Glomerular endothelial cell (primary cell): ENCODE data around the gene MYH10. TPM values are rescaled to one million over a fixed set of nuclear protein-coding genes. Genes with fewer than 3 reads are reported as not detected.

Experiments
- DNase-seq: peaks from one replicate; pipeline ENCODE4 v3.0.0-alpha.2; 2011; ENCODE audit warnings: low read depth, low spot score; ENCODE audit errors: extremely low read depth
- total RNA-seq: library from RNA; depleted of rRNA; stranded (reverse); fragments of >200 nt; gene quantifications from 2 replicates; pipeline ENCODE4 v1.2.3, GENCODE V29; 2015

The MYH10 gene
- total RNA-seq, 1 donor from 2014 or later = 137 TPM

DNA sequence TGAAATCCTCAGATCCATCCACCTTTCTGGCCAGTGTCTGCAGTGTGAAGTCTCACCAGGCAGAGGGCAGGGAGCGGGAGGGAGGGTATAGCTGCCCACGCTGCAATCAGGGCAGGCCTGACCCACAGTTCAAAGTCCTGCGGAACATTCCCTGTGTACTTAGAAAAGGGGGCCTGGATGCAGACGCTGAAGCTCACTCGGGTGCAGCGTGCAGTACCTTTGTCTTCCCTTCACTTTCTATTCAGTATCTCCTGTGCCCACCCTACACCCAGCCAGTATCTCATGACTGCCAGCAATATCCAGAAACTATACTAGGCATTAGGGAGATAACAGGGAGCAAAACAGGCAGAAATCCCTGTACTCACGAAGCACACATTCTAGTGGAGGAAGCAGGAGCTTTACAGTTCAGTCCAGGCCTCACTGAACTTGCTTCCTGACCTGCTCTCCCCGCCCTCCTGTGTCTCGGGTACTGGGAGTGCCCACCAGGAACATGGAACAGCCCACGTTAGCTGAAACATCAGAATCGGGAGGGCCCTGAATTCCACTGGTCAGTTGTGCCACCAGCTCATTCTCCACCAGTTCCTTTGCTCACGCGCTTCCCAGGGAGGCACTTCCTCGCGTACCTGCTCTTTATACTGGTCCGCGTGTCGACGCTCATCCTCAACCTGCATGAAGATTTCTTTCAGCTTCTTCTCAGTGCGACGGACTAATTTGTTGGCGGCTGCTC is 152.6 kb downstream of the MYH10 start:
- no peak for DNase-seq

DNA sequence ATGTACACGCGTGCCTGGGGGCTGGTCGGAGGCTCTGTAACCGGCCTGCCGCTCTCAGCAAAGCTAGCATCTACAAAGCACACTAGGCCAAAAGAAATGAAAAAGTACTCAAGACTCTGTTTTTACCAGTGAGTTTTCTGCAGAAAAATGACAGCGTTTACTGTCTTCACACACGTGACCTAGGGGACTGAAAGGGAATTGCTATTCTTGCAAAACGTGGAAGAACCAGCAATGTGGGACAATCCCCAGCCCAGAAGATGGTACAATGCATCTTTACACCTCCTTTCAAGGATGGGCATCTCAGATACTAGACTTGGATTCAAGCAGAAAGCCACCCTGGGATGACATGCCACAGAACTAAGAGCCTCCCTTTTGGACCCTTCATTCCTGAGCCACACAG is 153.4 kb downstream of the MYH10 start:
- no peak for DNase-seq

DNA sequence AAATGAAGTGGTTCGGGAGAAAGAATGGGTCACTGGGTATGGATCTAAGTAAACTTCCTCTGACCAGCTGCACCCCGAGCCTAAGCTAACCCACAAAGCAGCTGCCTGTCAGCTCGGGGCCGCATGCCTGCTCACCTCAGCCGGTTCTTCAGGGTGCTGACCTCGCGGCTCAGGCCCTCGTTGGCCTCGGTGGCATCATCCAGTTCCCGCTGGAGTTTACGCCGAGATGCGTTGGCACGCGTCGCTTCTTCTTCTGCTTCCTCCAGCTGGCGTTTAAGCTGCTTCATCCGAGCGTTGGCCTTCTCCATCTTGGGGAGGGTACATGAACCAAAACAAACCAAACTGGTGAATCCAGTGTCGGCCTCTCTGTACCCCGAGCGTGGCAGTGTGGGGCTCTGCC is 153.8 kb downstream of the MYH10 start:
- DNase-seq = no peak

DNA sequence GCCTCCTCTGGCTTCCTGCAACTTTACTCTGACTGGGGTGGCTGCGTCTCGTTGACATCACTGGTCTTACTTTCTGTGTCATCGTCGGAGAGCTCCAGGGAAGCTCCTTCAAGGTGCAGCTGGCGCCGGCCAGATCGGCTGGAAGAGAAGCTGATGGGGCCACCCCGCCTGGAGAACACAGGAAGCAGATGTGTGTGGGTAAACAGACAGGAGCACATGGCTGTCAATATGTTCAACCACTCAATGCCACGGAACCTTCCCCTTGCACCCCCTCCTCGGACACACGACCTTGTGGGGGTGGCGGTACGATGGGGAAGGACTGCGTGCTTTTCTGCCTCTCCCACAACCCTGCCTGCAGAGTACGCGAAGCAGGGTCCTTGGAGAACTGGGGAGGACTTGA is 154.7 kb downstream of the MYH10 start:
- no peak for DNase-seq

DNA sequence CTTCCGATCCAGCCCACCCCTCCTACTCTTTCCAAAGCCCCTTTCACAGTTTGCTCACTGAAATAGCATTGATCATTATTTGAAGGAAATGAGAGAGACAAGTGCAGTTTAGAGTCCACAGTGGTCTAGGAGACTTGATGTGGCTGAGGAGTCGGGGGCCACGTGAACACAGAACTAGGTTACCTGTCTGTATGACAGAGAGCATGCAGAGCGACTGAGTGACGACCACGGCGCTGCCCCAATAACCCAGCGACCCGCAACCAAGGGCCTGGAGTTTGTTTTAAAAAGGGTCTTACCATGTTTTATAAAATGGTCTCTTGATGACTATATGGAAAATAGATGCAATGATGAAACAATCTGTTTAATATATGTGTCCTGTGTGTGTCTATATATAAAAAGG is 155.3 kb downstream of the MYH10 start:
- no peak for DNase-seq

DNA sequence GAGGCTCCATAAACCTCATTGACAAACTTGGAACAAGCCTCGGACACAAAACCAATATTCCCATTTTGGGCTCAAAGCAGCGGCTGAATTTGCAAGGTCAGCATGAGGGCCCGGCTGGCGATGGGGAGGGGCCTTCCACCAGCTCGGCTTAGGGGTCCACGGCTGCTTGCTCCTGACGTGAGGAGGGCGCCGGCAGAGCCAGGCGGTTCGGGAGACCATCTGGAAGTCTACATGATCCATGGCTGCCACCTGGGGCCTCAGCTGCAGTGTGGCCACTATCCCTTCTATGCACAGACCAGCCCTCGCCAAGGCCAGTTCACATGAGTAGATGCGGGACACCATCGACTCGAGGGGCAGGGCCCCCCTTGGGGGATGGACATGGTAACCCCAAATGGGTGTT is 155.7 kb downstream of the MYH10 start:
- no peak for DNase-seq

DNA sequence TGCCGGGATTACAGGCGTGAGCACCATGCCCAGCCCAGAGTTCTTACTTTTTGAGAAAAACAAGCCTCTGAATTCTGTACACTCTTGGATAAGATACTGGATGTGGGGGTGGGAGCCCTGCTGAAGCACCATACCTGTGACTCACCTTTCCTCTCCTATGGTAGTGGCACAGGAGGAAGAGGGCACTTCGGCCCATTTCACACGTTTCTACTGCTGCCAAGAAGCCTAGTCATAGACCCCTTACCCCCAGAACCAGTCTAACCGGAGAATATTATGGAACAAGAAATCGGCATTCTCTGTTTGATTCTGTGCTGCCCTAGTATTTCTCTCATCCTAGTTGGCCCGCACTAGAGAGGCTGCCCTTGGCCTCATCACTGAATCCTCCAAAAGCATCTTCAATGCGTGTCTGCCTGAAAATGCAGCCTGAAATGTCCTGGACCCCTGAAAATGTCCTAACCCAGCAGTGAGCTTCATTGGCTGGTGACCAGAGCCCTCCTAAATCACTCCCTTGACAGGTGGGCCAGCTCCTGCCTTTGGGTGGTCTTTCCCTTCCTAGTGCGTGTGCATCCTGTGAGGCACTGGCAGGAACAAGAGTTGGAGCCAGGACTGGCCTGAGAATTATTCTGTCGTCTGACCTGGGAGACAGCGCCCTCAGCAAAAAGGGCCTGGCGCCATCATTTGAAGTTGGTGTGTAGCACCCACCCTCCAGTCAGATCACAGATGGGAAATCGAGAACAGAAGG is 156.9 kb downstream of the MYH10 start:
- DNase-seq = no peak

DNA sequence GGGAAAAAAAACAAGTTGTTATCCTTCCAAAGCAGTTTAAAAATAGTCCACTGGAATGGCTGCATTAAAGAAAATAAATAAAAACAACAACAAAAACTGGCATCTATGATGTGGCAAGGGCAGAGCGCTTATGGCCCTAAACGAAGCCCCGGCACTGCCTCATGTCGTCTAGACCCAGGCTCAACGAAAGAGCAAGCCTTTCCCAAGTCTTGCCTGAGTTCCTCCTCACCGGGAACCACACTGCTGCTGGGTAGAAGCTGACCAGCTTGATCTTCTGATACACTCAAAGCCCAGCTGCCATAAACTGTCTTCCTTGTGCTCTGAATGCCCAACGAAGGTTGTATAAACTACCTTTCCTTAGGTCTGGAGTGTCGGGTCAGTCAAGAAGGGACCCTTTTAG is 157.9 kb downstream of the MYH10 start:
- DNase-seq = no peak

DNA sequence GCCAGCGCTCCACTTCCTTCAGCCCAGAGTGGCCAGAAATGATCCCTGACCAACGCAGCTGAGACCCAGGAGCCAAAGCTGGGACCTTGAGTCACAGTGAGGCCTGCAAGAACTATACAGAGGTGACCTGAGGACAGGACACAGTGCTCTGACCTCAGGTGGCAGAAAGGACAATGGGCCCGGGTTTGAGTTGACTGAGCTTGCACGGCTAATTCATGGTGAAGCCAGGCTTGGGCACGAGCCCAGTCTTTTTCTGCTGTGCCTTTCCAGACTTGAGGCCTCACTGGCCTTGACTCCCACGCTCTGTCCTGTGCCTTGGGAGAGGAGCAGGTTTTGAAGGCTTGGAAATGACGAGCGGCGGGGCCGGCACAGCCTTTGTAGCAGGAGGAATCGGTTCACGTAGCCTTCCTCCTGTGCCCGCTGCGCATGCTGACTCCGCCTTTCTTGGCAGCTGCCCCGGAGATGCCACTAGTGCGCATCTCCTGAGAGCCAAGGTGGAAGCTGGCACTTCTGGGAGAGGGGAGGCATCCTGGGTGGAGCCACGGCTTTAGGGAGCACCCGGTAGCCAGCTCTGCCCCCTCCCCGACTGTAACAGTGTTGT is 160.0 kb downstream of the MYH10 start:
- DNase-seq = no peak

DNA sequence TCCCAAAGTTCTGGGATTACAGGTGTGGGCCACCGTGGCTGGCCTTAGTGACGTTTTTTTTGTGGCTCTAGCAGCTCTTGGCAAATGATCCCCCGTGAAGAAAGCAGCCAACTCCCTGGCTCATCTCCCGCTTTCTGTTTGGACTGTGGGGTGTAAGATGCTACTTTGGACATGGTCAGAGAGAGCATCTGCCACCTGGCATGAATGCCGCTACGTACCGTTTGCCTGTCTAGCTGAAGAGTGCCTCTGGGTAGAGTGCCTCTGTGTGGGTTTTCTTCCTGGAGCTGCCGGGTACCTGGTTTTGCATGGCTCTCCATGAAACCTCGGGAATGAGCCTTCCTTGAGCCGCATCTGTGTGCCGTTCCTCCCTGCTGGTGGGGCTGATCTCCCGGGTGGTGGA is 160.6 kb downstream of the MYH10 start:
- no peak for DNase-seq

DNA sequence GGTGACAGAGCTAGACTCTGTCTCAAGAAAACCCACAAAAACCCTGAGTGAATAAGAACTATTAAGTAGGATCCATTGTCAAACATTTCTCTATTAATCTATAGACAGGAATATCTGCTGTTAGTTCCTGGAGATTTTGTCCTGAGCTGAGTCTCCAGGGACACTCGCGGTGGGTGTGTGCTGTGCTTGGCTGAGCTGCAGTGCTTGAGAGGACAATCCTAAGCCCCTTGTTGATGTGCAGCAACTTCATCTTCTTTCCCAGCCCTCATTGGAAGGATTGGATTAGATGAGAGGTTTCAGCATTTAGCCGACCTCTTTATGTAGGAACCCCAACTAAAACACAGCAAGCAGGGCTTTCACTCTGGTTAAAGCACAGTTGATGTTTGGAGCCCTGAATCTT is 161.5 kb downstream of the MYH10 start:
- DNase-seq = no peak

DNA sequence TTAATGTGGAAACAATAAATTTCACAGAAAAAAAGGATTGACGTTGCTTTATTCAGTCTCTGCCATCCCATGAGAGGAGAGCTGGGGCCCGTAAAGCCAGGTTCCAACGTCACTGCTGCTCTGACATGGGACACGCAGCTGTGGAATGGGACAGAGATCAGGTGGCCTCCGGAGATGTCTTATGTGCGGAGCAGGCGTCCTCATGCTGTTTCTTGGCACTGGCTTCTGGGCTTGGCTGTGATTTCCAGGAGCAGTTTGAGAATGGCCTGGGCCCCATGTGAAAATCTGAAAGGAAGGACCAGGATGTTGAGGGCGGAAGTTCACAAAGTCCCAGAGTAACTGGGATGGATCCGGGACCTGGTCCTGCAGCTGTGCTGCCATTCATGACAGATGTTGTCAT is 162.4 kb downstream of the MYH10 start:
- DNase-seq = no peak

DNA sequence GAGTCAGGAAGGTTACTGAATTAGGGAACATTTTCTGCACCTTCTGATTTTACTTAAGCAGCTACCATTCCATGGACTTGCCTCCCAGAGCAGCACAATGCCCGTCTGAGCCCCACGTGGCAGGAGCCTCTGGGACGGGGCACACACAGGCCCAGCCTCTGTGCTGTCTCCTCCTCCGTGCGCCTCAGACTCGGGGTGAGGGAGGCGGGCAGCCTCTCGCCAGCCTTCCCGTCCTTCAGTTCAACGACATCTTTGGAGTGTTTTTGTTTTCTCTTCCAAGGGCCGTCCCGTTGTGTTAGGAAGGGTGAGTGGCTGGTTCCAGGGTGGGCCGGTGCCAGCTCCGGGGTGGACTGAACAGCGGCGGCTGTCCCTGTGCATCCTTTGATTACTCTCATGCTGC is 163.0 kb downstream of the MYH10 start:
- no peak for DNase-seq

DNA sequence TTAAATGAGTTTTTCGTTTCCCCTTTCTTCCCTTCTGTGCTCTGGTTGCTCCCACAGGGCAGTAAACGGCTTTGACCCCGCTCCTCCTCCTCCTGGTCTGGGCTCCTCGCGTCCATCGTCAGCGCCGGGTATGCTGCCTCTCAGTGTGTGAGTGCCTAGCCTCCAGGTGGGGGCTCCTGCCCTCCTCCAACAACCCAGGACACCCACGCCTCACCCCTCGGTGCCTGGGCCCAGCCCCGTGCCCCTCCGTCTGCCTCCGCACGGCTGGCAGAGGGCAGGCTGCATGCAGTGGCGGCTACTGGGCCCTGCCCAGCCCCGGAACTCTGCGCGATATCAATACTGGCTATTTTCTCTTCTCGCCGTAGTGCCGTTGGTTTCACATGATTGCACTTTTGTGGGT is 163.7 kb downstream of the MYH10 start:
- no peak for DNase-seq

DNA sequence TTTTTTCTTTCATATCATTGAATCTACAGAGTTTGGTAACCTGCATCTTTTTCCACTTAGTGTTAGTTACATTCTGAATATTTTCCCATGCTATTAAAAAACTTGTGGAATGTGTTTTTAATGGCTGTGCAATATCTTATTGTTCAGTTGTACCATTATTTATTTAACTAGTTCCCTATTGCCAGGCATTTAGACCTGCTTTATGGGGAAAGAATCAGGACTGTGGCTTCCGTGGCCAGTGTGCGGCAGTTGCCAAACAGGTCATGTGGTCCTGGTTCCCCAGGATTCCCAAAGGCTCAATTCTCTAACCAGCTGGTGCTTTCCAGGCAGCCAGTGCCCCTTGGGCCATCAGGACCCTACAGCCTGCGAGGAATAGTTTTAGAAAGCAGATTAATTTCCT is 164.1 kb downstream of the MYH10 start:
- DNase-seq = no peak

DNA sequence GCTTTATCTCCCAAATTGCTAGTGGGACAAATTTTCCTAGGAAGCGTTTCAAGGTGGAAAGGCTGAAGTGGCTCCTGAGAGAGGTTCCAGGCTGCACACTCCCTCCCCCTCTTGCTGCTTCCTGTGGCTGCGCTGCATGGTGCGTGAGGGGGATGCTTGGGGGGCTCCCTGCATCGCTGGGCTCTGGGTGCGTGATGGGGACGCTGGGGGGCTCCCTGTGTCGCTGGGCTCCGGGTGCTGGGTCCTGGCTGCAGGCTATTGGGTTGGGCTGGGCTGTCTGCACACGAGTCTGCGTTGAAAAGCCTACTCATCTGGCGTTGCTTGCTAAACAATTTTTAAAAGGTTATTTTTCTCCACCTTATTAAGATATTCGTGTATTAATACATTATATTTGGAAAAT is 164.8 kb downstream of the MYH10 start:
- DNase-seq = no peak

DNA sequence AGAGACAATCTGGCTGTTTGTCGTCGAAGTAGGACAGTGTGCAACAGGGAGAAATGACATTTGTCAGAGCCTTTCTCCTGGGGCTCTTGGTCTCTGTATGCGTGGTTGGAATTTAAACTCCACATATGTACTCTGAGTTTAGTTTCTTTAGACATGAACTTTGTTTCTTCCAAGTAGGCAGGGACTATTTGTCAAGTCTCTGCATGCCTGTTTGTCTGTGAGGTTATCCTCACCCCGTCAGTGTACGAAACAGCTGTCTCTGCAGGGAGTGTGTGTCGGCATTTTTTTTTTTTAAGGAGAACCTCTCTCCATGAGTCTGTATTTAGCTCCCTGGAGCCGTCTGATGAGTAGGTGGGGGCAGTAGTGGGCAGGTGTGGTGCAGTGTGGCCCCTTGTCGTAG is 165.2 kb downstream of the MYH10 start:
- no peak for DNase-seq

DNA sequence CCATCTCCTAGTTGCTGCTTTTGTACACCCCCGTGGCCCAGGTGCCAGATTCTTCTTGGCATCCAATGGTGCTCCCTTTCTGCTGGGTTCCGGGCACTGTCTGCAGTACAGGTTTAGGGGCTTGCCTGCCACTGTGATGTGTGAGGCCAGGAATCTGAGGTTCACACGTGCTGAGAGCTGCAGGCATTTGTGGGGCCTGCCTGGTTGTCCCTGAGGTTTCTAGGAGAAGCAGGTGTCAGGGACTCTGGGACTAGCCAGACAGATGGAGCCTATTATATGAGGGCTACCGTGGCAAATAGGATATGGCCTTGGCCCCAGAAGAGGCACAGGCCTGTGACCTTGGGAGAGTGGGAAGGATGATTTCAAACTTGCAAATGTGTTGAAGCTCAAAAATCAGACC is 165.6 kb downstream of the MYH10 start:
- DNase-seq = no peak

DNA sequence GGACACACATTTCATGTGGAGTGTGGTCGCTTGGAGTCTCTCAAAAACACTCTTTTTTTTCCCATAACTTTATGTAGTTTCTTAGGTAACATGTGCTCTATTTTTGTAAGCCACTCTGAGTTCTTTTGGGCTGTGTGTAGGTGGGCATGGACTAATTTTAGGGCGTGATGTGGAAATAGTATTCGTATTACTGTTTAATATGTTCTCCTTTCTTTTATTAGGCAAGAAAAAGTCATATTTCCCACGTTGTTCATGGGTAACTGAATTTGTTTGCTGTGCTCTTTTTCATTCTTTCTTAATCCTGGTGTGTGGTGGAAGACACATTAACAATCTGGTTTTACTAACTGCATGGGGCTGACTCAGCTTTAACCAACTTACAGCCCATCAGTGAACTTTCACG is 167.4 kb downstream of the MYH10 start:
- DNase-seq = no peak

DNA sequence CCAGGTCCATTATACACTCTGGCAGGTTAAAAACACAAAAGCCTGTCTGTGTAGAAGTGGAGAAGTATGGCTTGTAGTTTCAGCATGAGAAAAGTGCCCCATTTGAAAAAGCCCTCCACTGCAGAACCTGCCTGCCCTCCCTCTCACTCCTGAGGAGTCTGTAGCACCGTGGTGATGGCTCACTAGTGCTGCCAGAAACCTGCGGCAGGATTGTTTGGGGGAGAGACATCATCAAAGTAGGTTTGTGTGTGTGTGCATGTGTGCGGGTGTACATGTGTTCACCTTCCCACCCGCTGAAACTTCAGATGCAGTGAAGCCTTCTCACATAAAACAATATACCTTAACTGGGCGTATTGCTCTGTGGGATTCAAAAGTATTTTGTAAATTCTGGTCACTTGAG is 168.0 kb downstream of the MYH10 start:
- no peak for DNase-seq

DNA sequence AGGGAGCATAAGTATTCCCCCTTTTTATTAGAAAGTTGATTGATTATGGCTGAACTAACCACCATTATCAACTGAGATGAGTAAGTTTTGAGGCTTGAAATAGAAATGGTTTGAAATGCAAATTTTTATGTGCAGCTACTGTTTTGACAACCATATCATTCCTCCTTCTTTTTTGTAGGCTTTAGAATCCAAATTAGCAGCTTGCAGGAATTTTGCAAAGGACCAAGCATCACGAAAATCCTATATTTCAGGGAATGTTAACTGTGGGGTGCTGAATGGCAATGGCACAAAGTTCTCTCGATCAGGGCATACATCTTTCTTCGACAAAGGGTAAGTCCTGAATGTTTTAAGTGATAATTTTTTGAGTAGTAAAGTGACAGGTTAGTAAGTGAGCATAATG is 170.7 kb downstream of the MYH10 start:
- DNase-seq = no peak

DNA sequence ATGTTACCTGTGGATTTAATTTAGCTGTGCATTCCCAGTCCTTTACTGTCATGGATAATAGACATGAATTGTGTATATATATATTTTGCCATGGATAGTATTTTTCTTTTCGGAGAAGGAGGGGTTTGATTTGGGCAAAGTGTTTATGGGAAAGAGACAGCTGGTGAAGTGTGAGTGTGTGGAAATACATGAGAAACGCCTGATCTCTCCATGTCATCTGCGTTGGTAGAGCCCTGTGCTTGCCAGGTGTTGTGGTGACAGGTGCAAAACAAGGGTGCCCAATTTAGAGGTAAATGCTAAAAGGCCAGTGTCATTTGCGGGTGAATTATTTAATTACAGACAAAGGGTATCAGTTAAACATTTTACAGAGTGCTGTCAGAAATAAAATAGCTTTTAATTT is 171.4 kb downstream of the MYH10 start:
- DNase-seq = no peak
